ENCODE measurements around the gene PCDHGC5.

Gene PCDHGC5

GRCh38 chr5:141488591-141489561, at the start of gene PCDHGC5:
PCDHGC5 (plus strand) TSS chr5:141489081; CDS start chr5:141489241, 160 bp downstream.
- Mint-ChIP-seq H3K4me1 (ENCODE audit: low read depth) (peaks cover 14% of the 10 kb centered on the region), H3K4me3 (no peak within 1 kb of the TSS), H3K27ac (no peak within 1 kb of the TSS), H3K9me3 (no peaks in the 10 kb centered on the region), H3K36me3 (ENCODE audit: low read depth) (no peaks in the 10 kb centered on the region), H3K27me3 (peaks cover 95% of the 10 kb centered on the region)
- intact Hi-C loops (cut with micrococcal nuclease), result no loop called here

DNA sequence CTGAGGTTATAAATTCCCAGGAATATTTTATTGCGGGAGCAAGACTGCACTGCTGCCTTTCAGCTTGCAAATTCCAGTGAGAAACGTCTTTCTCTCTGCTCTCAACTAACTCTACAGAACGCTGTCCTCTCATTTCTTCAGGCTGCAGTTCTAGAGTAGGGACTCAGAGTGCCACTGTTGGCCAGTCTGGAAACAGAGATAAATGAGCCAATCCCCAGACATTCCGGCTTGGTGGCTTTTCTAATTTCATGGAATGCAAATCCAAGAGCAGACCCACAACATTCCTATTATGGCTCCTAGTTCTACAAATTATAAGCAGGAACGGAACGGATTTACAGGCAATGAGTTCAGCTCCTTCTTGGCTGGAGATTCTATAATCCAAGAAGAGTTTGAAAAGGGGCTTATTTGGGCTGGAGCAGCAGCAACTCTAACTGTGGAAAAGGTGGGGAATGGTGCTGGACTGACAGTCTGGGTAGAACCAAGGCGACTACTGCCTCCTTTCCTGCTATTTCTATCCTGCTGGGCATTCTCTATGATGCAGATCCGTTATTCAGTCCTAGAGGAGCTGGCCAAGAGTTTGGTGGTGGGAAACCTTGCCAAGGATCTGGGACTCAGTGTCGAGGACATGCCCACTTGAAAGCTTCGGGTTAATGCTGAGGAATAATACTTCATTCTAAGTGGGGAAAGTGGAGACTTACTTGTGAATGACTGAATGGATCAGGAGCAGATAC, 49.3 kb upstream of the PCDHGC5 start:
- Mint-ChIP-seq H3K4me3 (no peak overlapping the region), H3K27me3 (peaks cover 36% of the 10 kb centered on the region), H3K9me3 (no peaks in the 10 kb centered on the region), H3K27ac (no peak overlapping the region), H3K36me3 (ENCODE audit: low read depth) (no peaks in the 10 kb centered on the region), H3K4me1 (ENCODE audit: low read depth) (no peaks in the 10 kb centered on the region)
- intact Hi-C loops (cut with micrococcal nuclease), result no loop called here

DNA sequence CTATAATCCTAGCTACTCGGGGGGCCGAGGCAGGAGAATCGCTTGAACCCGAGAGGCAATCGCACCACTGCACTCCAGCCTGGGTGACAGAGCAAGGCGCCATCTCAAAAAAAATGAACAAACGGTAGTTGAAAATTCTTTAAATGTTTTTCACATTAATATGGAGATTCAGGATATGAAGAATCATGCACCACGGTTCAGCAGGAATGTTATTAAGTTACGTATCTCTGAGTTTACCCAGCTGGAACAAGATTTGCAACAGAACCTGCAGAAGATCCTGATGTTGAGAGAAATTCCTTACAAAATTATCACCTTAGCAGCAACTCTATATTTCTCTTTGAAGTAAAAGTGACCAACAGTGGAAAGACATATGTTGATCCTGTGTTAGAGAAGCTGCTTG, 48.5 kb upstream of the PCDHGC5 start:
- Mint-ChIP-seq H3K36me3 (ENCODE audit: low read depth) (no peaks in the 10 kb centered on the region), H3K4me1 (ENCODE audit: low read depth) (no peaks in the 10 kb centered on the region), H3K27ac (no peak overlapping the region), H3K4me3 (no peak overlapping the region), H3K9me3 (no peaks in the 10 kb centered on the region), H3K27me3 (peaks cover 35% of the 10 kb centered on the region)
- intact Hi-C loops (cut with micrococcal nuclease), result no loop called here

GRCh38 chr5:141441571-141442170, 47.2 kb upstream of the PCDHGC5 start:
- H3K9me3 Mint-ChIP-seq, result no peaks in the 10 kb centered on the region
- H3K27ac Mint-ChIP-seq, result no peak overlapping the region
- no peak overlapping the region for H3K4me3 Mint-ChIP-seq
- intact Hi-C loops (cut with micrococcal nuclease), result no loop called here
- peaks cover 36% of the 10 kb centered on the region for H3K27me3 Mint-ChIP-seq
- no peaks in the 10 kb centered on the region for H3K36me3 Mint-ChIP-seq (ENCODE audit: low read depth)
- no peaks in the 10 kb centered on the region for H3K4me1 Mint-ChIP-seq (ENCODE audit: low read depth)

- peaks cover 6% of the 10 kb centered on the region for H3K4me1 Mint-ChIP-seq (ENCODE audit: low read depth)
- no peak overlapping the region for H3K4me3 Mint-ChIP-seq
- H3K27ac Mint-ChIP-seq, result no peak overlapping the region
- no peaks in the 10 kb centered on the region for H3K9me3 Mint-ChIP-seq
- H3K27me3 Mint-ChIP-seq, result peaks cover 11% of the 10 kb centered on the region
- no peaks in the 10 kb centered on the region for H3K36me3 Mint-ChIP-seq (ENCODE audit: low read depth)
- intact Hi-C loops (cut with micrococcal nuclease), result no loop called here
Observed at GRCh38 chr5:141465351-141465750, 23.5 kb upstream of the PCDHGC5 start.

DNA sequence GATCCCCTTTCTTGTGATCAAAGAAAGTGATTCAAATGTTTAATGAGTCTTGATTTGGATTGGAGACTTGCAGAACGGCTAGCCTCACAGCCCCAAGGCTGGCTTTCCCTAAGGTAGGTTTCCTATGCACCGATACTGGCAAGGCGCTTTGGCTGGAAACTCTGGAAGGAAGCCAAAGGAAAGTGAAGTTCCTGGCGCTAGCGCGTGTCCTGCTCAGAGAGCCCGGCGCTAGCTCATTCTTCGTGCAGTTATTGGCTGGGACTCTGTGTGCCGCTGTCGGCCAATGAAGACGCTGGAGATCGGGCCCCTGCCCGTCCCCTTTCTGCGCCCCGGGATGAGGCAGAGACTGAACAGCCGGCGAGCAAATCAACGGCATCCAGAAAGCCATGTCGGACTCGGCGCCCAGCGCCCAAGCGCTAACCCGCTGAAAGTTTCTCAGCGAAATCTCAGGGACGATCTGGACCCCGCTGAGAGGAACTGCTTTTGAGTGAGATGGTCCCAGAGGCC, 13.2 kb upstream of the PCDHGC5 start, which contains the start of gene PCDHGC3:
Gene PCDHGC3, plus strand, starts transcription at position 342 of the 507 bp plus-strand sequence. Its CDS starts 151 bp downstream, at position 493.
- Mint-ChIP-seq H3K4me3 (peak within 1 kb of the TSS; percentile 75), H3K27ac (no peak within 1 kb of the TSS), H3K36me3 (ENCODE audit: low read depth) (no peaks in the 10 kb centered on the region), H3K4me1 (ENCODE audit: low read depth) (peaks cover 23% of the 10 kb centered on the region), H3K9me3 (no peaks in the 10 kb centered on the region), H3K27me3 (peaks cover 62% of the 10 kb centered on the region)
- intact Hi-C loops (cut with micrococcal nuclease), result no loop called here

DNA sequence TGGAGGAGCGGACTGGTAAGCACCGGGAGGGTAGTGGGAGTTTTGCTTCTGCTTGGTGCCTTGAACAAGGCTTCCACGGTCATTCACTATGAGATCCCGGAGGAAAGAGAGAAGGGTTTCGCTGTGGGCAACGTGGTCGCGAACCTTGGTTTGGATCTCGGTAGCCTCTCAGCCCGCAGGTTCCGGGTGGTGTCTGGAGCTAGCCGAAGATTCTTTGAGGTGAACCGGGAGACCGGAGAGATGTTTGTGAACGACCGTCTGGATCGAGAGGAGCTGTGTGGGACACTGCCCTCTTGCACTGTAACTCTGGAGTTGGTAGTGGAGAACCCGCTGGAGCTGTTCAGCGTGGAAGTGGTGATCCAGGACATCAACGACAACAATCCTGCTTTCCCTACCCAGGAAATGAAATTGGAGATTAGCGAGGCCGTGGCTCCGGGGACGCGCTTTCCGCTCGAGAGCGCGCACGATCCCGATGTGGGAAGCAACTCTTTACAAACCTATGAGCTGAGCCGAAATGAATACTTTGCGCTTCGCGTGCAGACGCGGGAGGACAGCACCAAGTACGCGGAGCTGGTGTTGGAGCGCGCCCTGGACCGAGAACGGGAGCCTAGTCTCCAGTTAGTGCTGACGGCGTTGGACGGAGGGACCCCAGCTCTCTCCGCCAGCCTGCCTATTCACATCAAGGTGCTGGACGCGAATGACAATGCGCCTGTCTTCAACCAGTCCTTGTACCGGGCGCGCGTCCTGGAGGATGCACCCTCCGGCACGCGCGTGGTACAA, 12.6 kb upstream of the PCDHGC5 start:
- H3K4me3 Mint-ChIP-seq, result peak overlapping the region; percentile 75
- H3K27me3 Mint-ChIP-seq, result peaks cover 65% of the 10 kb centered on the region
- peaks cover 23% of the 10 kb centered on the region for H3K4me1 Mint-ChIP-seq (ENCODE audit: low read depth)
- no peaks in the 10 kb centered on the region for H3K9me3 Mint-ChIP-seq
- no peak overlapping the region for H3K27ac Mint-ChIP-seq
- H3K36me3 Mint-ChIP-seq (ENCODE audit: low read depth), result no peaks in the 10 kb centered on the region
- intact Hi-C loops (cut with micrococcal nuclease), result no loop called here

GRCh38 chr5:141477044-141477575, 11.8 kb upstream of the PCDHGC5 start:
- no peak overlapping the region for H3K4me3 Mint-ChIP-seq
- intact Hi-C loops (cut with micrococcal nuclease), result no loop called here
- H3K4me1 Mint-ChIP-seq (ENCODE audit: low read depth), result peaks cover 23% of the 10 kb centered on the region
- H3K27me3 Mint-ChIP-seq, result peaks cover 69% of the 10 kb centered on the region
- no peaks in the 10 kb centered on the region for H3K9me3 Mint-ChIP-seq
- no peak overlapping the region for H3K27ac Mint-ChIP-seq
- H3K36me3 Mint-ChIP-seq (ENCODE audit: low read depth), result no peaks in the 10 kb centered on the region

DNA sequence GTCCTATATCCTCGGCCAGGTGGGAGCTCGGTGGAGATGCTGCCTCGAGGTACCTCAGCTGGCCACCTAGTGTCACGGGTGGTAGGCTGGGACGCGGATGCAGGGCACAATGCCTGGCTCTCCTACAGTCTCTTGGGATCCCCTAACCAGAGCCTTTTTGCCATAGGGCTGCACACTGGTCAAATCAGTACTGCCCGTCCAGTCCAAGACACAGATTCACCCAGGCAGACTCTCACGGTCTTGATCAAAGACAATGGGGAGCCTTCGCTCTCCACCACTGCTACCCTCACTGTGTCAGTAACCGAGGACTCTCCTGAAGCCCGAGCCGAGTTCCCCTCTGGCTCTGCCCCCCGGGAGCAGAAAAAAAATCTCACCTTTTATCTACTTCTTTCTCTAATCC, 11.1 kb upstream of the PCDHGC5 start:
- peaks cover 73% of the 10 kb centered on the region for H3K27me3 Mint-ChIP-seq
- H3K4me1 Mint-ChIP-seq (ENCODE audit: low read depth), result peaks cover 23% of the 10 kb centered on the region
- no peak overlapping the region for H3K4me3 Mint-ChIP-seq
- no peaks in the 10 kb centered on the region for H3K9me3 Mint-ChIP-seq
- intact Hi-C loops (cut with micrococcal nuclease), result no loop called here
- no peak overlapping the region for H3K27ac Mint-ChIP-seq
- no peaks in the 10 kb centered on the region for H3K36me3 Mint-ChIP-seq (ENCODE audit: low read depth)

DNA sequence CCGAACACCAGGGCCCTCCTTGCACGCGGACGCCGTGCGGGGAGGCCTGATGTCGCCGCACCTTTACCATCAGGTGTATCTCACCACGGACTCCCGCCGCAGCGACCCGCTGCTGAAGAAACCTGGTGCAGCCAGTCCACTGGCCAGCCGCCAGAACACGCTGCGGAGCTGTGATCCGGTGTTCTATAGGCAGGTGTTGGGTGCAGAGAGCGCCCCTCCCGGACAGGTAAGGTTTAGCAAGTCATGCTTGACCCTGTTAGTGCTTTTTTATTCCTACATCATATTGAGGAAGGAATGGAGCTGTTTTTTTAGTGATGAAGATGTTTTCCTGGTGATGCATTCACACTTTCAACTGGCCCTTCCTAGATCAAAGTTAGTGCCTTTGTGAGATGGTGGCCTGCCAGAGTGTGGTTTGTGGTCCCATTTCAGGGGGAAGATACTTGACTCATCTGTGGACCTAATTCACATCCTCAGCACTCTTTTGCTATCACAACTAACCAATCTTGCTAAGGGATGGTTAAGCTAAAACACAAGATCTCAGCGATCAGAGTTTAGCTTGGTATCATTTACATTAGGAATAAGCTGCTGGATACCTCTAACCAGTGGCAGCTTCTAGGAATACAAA, 10.4 kb upstream of the PCDHGC5 start:
- H3K27ac Mint-ChIP-seq, result no peak overlapping the region
- no peaks in the 10 kb centered on the region for H3K9me3 Mint-ChIP-seq
- H3K36me3 Mint-ChIP-seq (ENCODE audit: low read depth), result no peaks in the 10 kb centered on the region
- H3K4me1 Mint-ChIP-seq (ENCODE audit: low read depth), result peaks cover 23% of the 10 kb centered on the region
- no peak overlapping the region for H3K4me3 Mint-ChIP-seq
- peaks cover 78% of the 10 kb centered on the region for H3K27me3 Mint-ChIP-seq
- intact Hi-C loops (cut with micrococcal nuclease), result no loop called here

- Mint-ChIP-seq H3K4me1 (ENCODE audit: low read depth) (peaks cover 26% of the 10 kb centered on the region), H3K27me3 (peaks cover 80% of the 10 kb centered on the region)
Observed at GRCh38 chr5:141479776-141480175, 9.1 kb upstream of the PCDHGC5 start.

DNA sequence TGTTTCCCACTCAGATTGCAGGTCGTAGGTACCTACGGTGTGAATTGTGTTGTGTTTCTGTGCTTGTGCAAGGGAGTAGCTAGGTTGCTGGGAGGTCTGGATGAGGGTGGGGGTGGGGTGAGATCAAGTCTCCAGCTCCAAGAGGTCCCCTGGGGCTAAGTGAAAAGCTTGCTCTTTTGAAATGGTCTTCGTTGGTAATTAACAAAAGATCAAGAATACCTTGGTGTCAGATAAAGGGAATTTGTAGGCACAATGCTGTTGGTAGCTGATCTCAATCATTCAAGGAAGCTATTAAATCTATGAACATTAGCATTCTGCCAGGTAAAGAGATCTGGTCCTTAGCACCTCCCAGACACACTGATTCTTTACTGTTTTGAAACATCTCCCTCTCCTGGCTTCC, 5.0 kb upstream of the PCDHGC5 start:
- H3K27ac Mint-ChIP-seq, result no peak overlapping the region
- no peak overlapping the region for H3K4me3 Mint-ChIP-seq
- H3K4me1 Mint-ChIP-seq (ENCODE audit: low read depth), result peaks cover 8% of the 10 kb centered on the region
- H3K9me3 Mint-ChIP-seq, result no peaks in the 10 kb centered on the region
- H3K36me3 Mint-ChIP-seq (ENCODE audit: low read depth), result no peaks in the 10 kb centered on the region
- intact Hi-C loops (cut with micrococcal nuclease), result no loop called here
- peaks cover 79% of the 10 kb centered on the region for H3K27me3 Mint-ChIP-seq

More at GRCh38 chr5:141479776-141480175, 9.1 kb upstream of the PCDHGC5 start:
- intact Hi-C loops (cut with micrococcal nuclease), result no loop called here
- Mint-ChIP-seq H3K4me3 (no peak overlapping the region), H3K36me3 (ENCODE audit: low read depth) (no peaks in the 10 kb centered on the region), H3K27ac (no peak overlapping the region), H3K9me3 (no peaks in the 10 kb centered on the region)

DNA sequence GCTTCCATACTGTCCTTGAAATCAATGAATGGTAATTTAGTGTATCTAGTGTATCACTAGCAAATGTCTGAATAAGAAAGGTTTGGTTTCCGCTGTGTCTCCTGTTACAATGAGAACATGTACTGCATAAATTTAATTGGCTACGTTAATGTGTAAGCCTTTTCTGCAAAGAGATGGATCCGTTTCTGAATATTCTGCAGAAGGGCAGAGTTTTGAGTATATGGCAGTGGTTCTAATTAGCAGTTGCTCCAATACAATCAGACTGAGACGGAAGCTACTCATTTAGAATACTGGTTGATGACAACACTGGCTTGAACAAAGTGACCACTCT, 4.6 kb upstream of the PCDHGC5 start:
- Mint-ChIP-seq H3K36me3 (ENCODE audit: low read depth) (no peaks in the 10 kb centered on the region), H3K4me3 (no peak overlapping the region), H3K27me3 (peaks cover 81% of the 10 kb centered on the region), H3K9me3 (no peaks in the 10 kb centered on the region), H3K27ac (no peak overlapping the region), H3K4me1 (ENCODE audit: low read depth) (peaks cover 8% of the 10 kb centered on the region)
- intact Hi-C loops (cut with micrococcal nuclease), result no loop called here

Data from dendritic cell treated with granulocyte-macrophage colony-stimulating factor and Interleukin-4, amounts not matched to agents 40 ng/mL and 50 ng/mL, for 4 days (primary cell).